Measurements from ENCODE around the gene MYNN. TPM values are rescaled to one million over a fixed set of nuclear protein-coding genes. Genes with fewer than 3 reads are reported as not detected.

Gene MYNN
- total and polyA plus RNA-seq, 2 donors (not counting 3 experiments of a cell fraction or from before 2014, with no cell fraction given) = 7.1 to 12.7 TPM

DNA sequence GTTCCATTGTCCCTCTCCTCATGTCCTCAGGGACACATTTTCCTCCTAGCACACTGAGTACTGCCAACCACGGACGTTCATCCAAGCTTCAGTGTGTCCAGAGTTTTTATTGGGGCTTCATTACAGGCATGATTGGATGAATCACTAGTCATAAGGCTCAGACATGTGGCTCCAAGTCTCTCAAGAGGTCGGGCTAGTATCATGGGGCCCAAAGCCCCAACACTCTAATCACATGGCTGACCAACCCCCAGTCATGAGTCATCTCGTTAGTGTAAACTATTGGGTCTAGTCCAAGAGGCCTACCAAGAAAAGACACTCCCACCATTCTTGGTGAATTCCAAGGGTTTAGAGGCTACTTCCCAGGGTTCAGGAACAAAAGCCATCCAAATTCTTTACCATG is 12.7 kb upstream of the MYNN start:
- FAIRE-seq (no peak), DNase-seq (ENCODE audit: low read depth, low spot score) (no peak)
- no peaks in the 10 kb centered on the region for H3K9me1 ChIP-seq (replicated peaks; ENCODE audit: control insufficient read depth, extremely low read depth, insufficient read depth, low read length)
- POLR2A ChIA-PET = no interaction called here
- H3K4me2 ChIP-seq (ENCODE audit: insufficient read depth, low read length) = no peak overlapping the region
- intact Hi-C loops (cut with micrococcal nuclease) (no loop called here), dilution Hi-C loops (cut with MboI; ENCODE audit: extremely low pct_ligation_motif_present, low sequenced_read_pairs) (no loop called here)
- no peak overlapping the region for H3K27ac ChIP-seq (ENCODE audit: insufficient read depth, low read depth, low read length)
- H3K9ac ChIP-seq (replicated peaks; ENCODE audit: extremely low read depth, insufficient read depth, low read length) = no peak overlapping the region
- H3K36me3 ChIP-seq (ENCODE audit: control insufficient read depth in 2 of 2, extremely low read depth in 1 of 2, insufficient read depth in 2 of 2, low read length in 2 of 2) = no peaks in the 10 kb centered on the region
- peaks cover 14% of the 10 kb centered on the region for H3K4me1 ChIP-seq (ENCODE audit: control insufficient read depth, extremely low read depth, insufficient read depth, low read length)
- no peaks in the 10 kb centered on the region for H3K9me3 ChIP-seq (replicated peaks; ENCODE audit: control insufficient read depth, insufficient read depth, low read length)
- TF ChIP-seq JUN (IDR thresholded peaks at IDR 0.05; ENCODE audit: borderline replicate concordance, insufficient read depth, insufficient read length, low read depth) = no peak
- no peak for TF ChIP-seq MYC (IDR thresholded peaks at IDR 0.05; ENCODE audit: low read depth, low read length)
- TF ChIP-seq, protein P1, sequence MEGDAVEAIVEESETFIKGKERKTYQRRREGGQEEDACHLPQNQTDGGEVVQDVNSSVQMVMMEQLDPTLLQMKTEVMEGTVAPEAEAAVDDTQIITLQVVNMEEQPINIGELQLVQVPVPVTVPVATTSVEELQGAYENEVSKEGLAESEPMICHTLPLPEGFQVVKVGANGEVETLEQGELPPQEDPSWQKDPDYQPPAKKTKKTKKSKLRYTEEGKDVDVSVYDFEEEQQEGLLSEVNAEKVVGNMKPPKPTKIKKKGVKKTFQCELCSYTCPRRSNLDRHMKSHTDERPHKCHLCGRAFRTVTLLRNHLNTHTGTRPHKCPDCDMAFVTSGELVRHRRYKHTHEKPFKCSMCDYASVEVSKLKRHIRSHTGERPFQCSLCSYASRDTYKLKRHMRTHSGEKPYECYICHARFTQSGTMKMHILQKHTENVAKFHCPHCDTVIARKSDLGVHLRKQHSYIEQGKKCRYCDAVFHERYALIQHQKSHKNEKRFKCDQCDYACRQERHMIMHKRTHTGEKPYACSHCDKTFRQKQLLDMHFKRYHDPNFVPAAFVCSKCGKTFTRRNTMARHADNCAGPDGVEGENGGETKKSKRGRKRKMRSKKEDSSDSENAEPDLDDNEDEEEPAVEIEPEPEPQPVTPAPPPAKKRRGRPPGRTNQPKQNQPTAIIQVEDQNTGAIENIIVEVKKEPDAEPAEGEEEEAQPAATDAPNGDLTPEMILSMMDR (IDR thresholded peaks at IDR 0.05; ENCODE audit: extremely low read depth in 1 of 2, insufficient read depth in 1 of 2, low read depth in 1 of 2, low read length in 2 of 2) = no peak
- TF ChIP-seq, protein P2, sequence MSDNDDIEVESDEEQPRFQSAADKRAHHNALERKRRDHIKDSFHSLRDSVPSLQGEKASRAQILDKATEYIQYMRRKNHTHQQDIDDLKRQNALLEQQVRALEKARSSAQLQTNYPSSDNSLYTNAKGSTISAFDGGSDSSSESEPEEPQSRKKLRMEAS (IDR thresholded peaks at IDR 0.05; ENCODE audit: insufficient read depth, insufficient read length) = no peak
- no peak for TF ChIP-seq POLR2AphosphoS5 (IDR thresholded peaks at IDR 0.05; ENCODE audit: insufficient read depth, low read depth, low read length)
- no peak for TF ChIP-seq GATA2 (IDR thresholded peaks at IDR 0.05; ENCODE audit: insufficient read depth, insufficient read length, low read depth, low read length)
- no peak for TF ChIP-seq POLR2A (IDR thresholded peaks at IDR 0.05; ENCODE audit: low read depth, low read length)
- no peak for TF ChIP-seq FOS (IDR thresholded peaks at IDR 0.05; ENCODE audit: borderline replicate concordance, insufficient read depth, low read length)
- TF ChIP-seq EZH2 (IDR thresholded peaks at IDR 0.05; ENCODE audit: borderline replicate concordance, low read depth, low read length, severe bottlenecking) = no peak
- H4K20me1 ChIP-seq (replicated peaks; ENCODE audit: control insufficient read depth, extremely low read depth, insufficient read depth, low read length) = no peaks in the 10 kb centered on the region
- no peak overlapping the region for H2AFZ ChIP-seq (ENCODE audit: low read depth, low read length)
- peaks cover 0 to 2% of the 10 kb centered on the region in 2 experiments for H3K27me3 ChIP-seq (ENCODE audit: control insufficient read depth in 2 of 2, insufficient read depth in 2 of 2, low read length in 2 of 2)
- no peaks in the 10 kb centered on the region for H3K79me2 ChIP-seq (ENCODE audit: control insufficient read depth, insufficient read depth, low read length)
- CTCF ChIA-PET = no interaction called here
- H3K4me3 ChIP-seq (replicated peaks in 1 of 3; ENCODE audit: insufficient read depth in 1 of 3, low read depth in 1 of 3, low read length in 3 of 3) = no peak overlapping the region
- no TSS peak for BruUV-seq (replicated peaks)

All from endothelial cell of umbilical vein (primary cell).